Muscle of leg (tissue), 11 donors: ENCODE results near the gene PLEKHA7. TPM values are rescaled to one million over a fixed set of nuclear protein-coding genes. Genes with fewer than 3 reads are reported as not detected.
"Not testable (repeated sequence)": the region's sequence is repeated elsewhere in the genome, so short reads cannot be mapped to it uniquely, and the experiment has no call there.

ENCODE experiments used
- DNase-seq: peaks from one replicate; pipeline ENCODE4 v3.0.0; 2013
- H3K27ac ChIP-seq: one replicate; pipeline ENCODE4 v1.5.1; 2013; ENCODE audit warnings: mild to moderate bottlenecking, low read length, control low read depth
- H3K27me3 ChIP-seq: one replicate; pipeline ENCODE4 v1.6.1; 2013; ENCODE audit warnings: low read length; ENCODE audit not compliant: control insufficient read depth, insufficient read depth
- H3K36me3 ChIP-seq: one replicate; pipeline ENCODE4 v1.6.1; 2013; ENCODE audit warnings: low read length; ENCODE audit not compliant: control insufficient read depth, insufficient read depth
- H3K4me1 ChIP-seq: one replicate; pipeline ENCODE4 v1.6.1; 2013; ENCODE audit warnings: low read length; ENCODE audit not compliant: control insufficient read depth, insufficient read depth
- H3K4me3 ChIP-seq: one replicate; pipeline ENCODE4 v1.5.1; 2013; ENCODE audit warnings: low read length, control low read depth
- H3K9me3 ChIP-seq: replicated peaks from 2 replicates; pipeline ENCODE4 v1.6.1; 2013; ENCODE audit warnings: low read depth, low read length; ENCODE audit not compliant: control insufficient read depth
- WGBS: methylation state at CpG from one replicate; pipeline ENCODE4 v1.1.5; 2013; ENCODE audit warnings: missing lambda C conversion rate; ENCODE audit not compliant: insufficient coverage; 5-methylcytosine and 5-hydroxymethylcytosine counted together
- polyA plus RNA-seq, 8 donors: library from polyadenylated mRNA; unstranded; fragments of 120-200 nt; gene quantifications; one replicate each; pipeline versions ENCODE4 v1.2.1 to v1.2.3, GENCODE V29; 2013; ENCODE audit warnings: inconsistent platforms in 1 of 8, low replicate concordance in 1 of 8; ENCODE audit not compliant: insufficient read length in 8 of 8, insufficient read depth in 1 of 8
- total RNA-seq: library from RNA; stranded (reverse); fragments of 120-200 nt; gene quantifications from one replicate; pipeline ENCODE4 v1.2.4, GENCODE V29; 2013

The PLEKHA7 gene
- total and polyA plus RNA-seq, 9 donors, result 2.6 to 7.8 (median 4.2) TPM

DNA sequence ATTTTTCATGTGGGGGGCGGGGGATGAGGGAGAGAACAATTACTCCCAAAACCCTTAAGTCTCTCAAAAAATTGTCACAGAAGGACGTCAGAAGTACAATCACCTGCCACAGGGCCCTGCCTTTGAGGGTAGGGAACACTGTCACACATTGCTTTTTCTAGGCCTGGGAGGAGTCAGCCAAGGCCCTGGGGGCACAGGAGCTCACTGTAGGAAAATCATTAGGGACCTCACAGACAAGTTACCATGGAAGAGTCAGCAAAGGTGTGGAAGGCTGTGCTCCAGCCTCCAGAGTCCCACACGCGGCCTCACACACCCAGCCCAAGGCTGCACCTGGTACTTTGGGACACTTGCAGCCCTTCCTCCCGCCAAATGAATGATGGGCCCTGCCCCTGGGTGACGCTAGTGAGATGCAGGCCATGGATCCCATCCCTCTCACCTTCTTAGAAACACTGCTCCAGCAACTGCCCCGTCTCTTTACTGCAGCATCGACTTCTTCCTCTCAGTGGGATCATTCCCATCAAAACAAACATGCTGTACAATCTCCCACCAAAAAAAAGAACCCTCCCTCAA is 3.3 kb downstream of the PLEKHA7 start:
- no peaks in the 10 kb centered on the region for H3K36me3 ChIP-seq
- no peak for DNase-seq
- WGBS, result 66% methylated on average over 6 of the region's 8 CpGs
- H3K4me3 ChIP-seq, result no peak overlapping the region
- peaks cover 20% of the 10 kb centered on the region for H3K4me1 ChIP-seq
- no peak overlapping the region for H3K27ac ChIP-seq
- no peaks in the 10 kb centered on the region for H3K9me3 ChIP-seq
- peaks cover 37% of the 10 kb centered on the region for H3K27me3 ChIP-seq

DNA sequence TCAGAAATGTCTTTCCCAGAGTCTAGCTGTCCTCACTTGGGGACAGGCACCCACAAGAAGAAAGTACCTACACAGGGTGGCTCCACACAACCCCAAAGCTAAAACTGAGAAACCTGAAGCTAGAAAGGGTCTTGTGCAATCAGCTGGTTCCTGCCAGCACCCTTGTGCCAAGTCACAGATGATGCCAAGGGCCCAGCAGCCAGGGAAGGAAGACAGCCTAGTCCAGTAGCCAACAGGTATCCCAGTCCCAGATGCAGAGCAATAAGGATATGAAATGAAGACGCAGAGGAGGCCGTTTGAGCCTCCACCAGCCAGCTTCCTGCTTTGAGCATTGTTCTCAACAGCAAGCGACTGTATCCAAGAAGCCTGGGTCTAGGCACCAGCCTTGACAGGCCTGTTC is 6.1 kb downstream of the PLEKHA7 start:
- Histone ChIP-seq H3K36me3 (no peaks in the 10 kb centered on the region), H3K4me1 (peaks cover 3% of the 10 kb centered on the region), H3K4me3 (no peak overlapping the region), H3K9me3 (no peaks in the 10 kb centered on the region), H3K27ac (no peak overlapping the region), H3K27me3 (peaks cover 17% of the 10 kb centered on the region)
- DNase-seq, result no peak
- 100% methylated on average over 3 of the region's 3 CpGs for WGBS

DNA sequence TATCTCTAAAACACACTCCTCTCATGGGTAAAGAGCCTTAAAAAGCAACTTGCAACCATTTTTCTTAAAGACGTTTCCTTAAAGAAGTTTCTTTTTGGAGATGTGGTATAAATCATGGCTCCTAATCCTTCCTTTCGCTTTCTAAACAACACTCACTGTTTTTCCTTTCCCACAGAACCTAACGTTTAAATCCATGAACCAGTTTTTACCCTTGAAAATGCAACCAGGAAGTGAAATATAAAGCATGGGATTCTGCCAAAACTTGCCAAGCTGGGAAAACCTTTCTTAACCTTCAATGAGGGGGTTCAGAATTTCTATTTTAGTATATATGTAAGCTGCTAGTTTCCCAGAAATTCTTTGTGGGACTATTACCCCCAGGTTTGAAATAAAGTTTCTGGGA is 8.6 kb downstream of the PLEKHA7 start:
- Histone ChIP-seq H3K9me3 (no peaks in the 10 kb centered on the region), H3K36me3 (no peaks in the 10 kb centered on the region), H3K4me1 (no peaks in the 10 kb centered on the region), H3K27ac (no peak overlapping the region), H3K27me3 (no peaks in the 10 kb centered on the region), H3K4me3 (no peak overlapping the region)
- no peak for DNase-seq
- WGBS, result no CpG with 5 or more reads among the region's 3 CpGs

DNA sequence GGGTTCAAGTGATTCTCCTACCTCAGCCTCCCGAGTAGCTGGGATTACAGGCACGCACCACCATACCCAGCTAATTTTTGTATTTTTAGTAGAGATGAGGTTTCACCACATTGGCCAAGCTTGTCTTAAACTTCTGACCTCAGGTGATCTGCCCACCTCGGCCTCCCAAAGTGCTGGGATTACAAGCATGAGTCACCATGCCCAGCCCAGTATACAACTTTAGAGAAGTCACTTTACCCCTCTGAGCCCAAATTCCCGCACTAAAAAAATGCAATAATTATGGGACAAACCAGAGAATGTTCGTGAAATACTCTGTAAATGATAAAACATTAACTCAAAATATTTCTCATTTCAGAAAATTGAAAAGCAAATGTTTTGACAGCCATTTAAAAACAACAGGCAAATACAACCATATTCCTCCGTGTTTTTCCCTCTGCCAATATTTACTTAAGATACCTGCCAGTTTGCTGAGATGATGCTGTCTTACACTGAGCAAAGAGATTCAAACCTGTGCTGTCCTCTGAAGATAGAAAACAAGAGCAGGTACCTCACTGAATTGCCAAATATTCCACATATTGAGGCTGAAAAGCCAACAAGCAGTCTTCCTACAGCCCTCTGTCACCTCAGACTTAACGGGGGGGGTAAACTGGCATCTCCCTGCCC is 9.6 kb downstream of the PLEKHA7 start:
- Histone ChIP-seq H3K9me3 (no peaks in the 10 kb centered on the region), H3K27me3 (no peaks in the 10 kb centered on the region), H3K27ac (no peak overlapping the region), H3K4me1 (no peaks in the 10 kb centered on the region), H3K36me3 (no peaks in the 10 kb centered on the region), H3K4me3 (no peak overlapping the region)
- no peak for DNase-seq
- WGBS, result 80% methylated on average over 1 of the region's 7 CpGs

DNA sequence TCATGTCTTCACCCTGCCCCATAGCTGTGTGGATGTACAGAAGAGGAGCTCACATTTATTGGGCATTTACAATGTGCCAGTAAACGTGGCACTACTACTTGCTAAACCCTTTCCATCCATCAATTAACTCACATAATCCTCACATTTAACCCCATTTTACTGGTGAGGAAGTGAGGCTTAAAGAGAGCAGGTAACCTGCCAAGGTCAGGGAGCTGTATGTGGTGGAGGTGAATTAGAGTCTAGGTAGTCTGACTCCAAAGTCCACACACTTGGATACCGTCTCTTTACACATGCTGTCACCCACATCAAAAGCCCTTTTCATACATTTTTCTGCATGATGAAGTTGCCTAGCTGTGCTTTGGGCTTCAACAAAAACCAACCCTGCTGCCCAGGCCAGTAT is 10.8 kb downstream of the PLEKHA7 start:
- DNase-seq, result no peak
- Histone ChIP-seq H3K4me1 (no peaks in the 10 kb centered on the region), H3K27ac (no peak overlapping the region), H3K4me3 (no peak overlapping the region), H3K9me3 (no peaks in the 10 kb centered on the region), H3K36me3 (no peaks in the 10 kb centered on the region), H3K27me3 (no peaks in the 10 kb centered on the region)
- WGBS, result no CpG with 5 or more reads among the region's 2 CpGs

DNA sequence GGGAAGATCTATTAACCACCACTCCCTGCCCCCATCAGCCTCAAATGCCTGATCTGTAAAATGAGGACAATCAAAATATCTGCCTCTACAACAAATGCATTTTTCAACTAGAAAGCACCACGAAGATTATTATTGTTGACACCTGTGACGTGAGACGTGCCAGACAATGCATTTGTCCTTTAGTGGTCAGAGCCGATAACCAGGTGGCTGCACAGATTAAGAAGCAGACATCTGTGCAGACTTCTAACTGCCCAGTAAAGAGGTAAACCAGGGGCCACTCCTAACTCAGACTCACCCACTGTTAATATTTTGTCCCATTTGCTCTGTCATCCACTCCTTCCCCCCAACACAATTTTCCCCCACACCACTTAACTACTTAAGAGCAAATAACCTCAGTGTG is 11.7 kb downstream of the PLEKHA7 start:
- WGBS, result 59% methylated on average over 4 of the region's 4 CpGs
- H3K4me1 ChIP-seq, result no peaks in the 10 kb centered on the region
- no peaks in the 10 kb centered on the region for H3K36me3 ChIP-seq
- no peaks in the 10 kb centered on the region for H3K9me3 ChIP-seq
- DNase-seq, result no peak
- no peak overlapping the region for H3K4me3 ChIP-seq
- H3K27me3 ChIP-seq, result no peaks in the 10 kb centered on the region
- no peak overlapping the region for H3K27ac ChIP-seq

DNA sequence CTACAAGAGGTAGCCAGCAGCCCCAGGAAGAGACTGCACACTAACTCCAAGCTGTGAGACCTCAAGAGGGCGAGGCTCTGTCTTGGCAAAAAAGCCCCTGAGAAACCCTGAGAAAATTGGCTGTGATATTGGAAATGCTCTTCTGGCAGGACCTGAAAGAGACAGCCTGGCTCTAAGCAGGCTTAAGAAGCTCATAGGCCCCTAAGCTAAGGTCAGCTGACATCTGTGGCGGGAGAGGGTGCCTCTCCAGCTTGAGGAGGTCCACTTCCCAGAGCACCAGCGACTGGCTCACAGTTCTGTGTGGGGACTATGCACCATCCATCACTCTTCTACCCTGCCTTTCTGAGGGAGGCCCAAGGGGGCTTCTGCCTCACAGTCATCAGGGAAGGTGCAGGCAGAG is 12.4 kb downstream of the PLEKHA7 start:
- H3K36me3 ChIP-seq, result no peaks in the 10 kb centered on the region
- no peak overlapping the region for H3K27ac ChIP-seq
- DNase-seq, result no peak
- no peaks in the 10 kb centered on the region for H3K27me3 ChIP-seq
- H3K9me3 ChIP-seq, result no peaks in the 10 kb centered on the region
- peaks cover 3% of the 10 kb centered on the region for H3K4me1 ChIP-seq
- WGBS, result 70% methylated on average over 2 of the region's 3 CpGs
- H3K4me3 ChIP-seq, result no peak overlapping the region

DNA sequence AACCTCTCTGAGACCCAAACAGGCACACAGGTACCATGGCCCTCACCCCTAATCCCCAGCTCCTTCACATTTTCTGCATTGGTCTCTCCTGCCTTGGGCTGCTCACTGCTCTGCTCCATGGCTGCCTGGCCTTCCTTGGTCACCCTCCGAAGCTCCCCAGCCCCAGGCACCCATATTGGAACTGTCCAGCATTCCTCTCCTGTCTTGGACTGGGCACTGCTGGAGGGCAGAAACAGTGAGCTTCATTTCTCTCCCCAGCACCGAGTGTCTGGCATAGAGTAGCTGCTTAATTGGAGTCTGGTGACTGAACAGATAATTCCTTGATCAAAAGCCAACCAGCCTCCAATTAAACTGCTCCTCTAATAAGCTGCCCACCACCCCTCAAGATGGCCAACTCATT is 13.2 kb downstream of the PLEKHA7 start:
- no peaks in the 10 kb centered on the region for H3K9me3 ChIP-seq
- H3K27me3 ChIP-seq, result no peaks in the 10 kb centered on the region
- WGBS, result no CpG with 5 or more reads among the region's 2 CpGs
- no peak for DNase-seq
- no peak overlapping the region for H3K27ac ChIP-seq
- no peaks in the 10 kb centered on the region for H3K36me3 ChIP-seq
- no peak overlapping the region for H3K4me3 ChIP-seq
- H3K4me1 ChIP-seq, result peaks cover 7% of the 10 kb centered on the region

DNA sequence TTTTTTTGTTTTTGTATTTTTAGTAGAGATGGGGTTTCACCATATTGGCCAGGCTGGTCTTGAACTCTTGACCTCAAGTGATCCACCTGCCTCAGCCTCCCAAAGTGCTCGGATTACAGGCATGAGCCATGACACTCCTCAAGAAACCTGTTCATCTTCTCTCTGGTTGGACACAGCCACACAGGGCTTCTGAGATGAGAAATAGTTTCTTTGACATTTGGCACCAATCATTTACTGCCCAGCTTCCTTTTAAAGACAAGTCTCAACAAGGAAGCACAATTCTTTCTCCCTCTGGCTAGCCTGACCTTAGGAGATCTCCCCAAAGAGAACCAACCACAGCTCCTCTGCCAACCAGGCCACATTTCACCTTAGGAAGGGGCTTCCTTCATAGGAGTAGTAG is 14.0 kb downstream of the PLEKHA7 start:
- not testable (repeated sequence) for H3K4me1 ChIP-seq, H3K27ac ChIP-seq, H3K27me3 ChIP-seq, H3K4me3 ChIP-seq, DNase-seq, H3K36me3 ChIP-seq, H3K9me3 ChIP-seq
- 100% methylated on average over 1 of the region's 1 CpG for WGBS

DNA sequence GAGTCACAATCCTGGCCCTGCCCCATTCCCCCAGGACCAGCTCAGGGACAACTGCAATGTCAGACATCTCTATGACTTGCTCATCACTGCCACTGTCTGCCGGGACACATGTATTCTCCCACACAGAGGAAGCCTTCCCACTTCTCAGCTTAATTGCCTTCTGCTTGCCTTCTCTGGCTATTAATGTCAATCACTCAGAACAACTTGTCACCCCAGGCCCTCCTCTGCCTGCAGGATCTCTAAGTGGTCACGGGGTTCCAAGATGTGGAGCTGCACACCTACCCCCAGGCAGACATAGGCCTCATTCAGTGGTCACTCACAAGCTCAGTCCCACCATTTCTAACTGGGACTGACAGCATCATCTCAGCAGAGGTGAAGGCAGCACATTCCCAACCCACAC is 15.1 kb downstream of the PLEKHA7 start:
- no peak overlapping the region for H3K4me3 ChIP-seq
- 53% methylated on average over 2 of the region's 2 CpGs for WGBS
- no peak overlapping the region for H3K27ac ChIP-seq
- H3K4me1 ChIP-seq, result peaks cover 7% of the 10 kb centered on the region
- no peaks in the 10 kb centered on the region for H3K27me3 ChIP-seq
- H3K9me3 ChIP-seq, result no peaks in the 10 kb centered on the region
- H3K36me3 ChIP-seq, result no peaks in the 10 kb centered on the region
- DNase-seq, result no peak

- H3K4me3 ChIP-seq, result no peak overlapping the region
- 89% methylated on average over 3 of the region's 7 CpGs for WGBS
- H3K27ac ChIP-seq, result no peak overlapping the region
- no peaks in the 10 kb centered on the region for H3K9me3 ChIP-seq
- H3K36me3 ChIP-seq, result no peaks in the 10 kb centered on the region
- no peaks in the 10 kb centered on the region for H3K27me3 ChIP-seq
- H3K4me1 ChIP-seq, result peaks cover 7% of the 10 kb centered on the region
- no peak for DNase-seq
These were observed 16.6 kb downstream of the PLEKHA7 start for GRCh38 chr11:16997624-16998023.
